Putamen (tissue), 1 donor: ENCODE data around the gene CCDC127.
"Not testable (repeated sequence)": the region's sequence is repeated elsewhere in the genome, so short reads cannot be mapped to it uniquely, and the experiment has no call there.

Experiments
- DNase-seq: peaks from one replicate; pipeline ENCODE4 v3.0.0-alpha.2; 2016; ENCODE audit warnings: low spot score

The CCDC127 gene

GRCh38 chr5:171801-172331 is 46.1 kb downstream of the CCDC127 start:
- DNase-seq, result no peak

- no peak for DNase-seq
These were observed 46.8 kb downstream of the CCDC127 start for GRCh38 chr5:170971-171800.

- DNase-seq, result no peak
These were observed 48.2 kb downstream of the CCDC127 start for GRCh38 chr5:169728-170094.

GRCh38 chr5:169071-169727 is 48.8 kb downstream of the CCDC127 start:
- DNase-seq, result no peak

- no peak for DNase-seq
These were observed 49.8 kb downstream of the CCDC127 start for GRCh38 chr5:167982-168660.

GRCh38 chr5:167511-167910 is 50.4 kb downstream of the CCDC127 start:
- DNase-seq, result no peak

GRCh38 chr5:166441-167372 is 51.2 kb downstream of the CCDC127 start:
- no peak for DNase-seq

GRCh38 chr5:164783-165182 is 53.2 kb downstream of the CCDC127 start:
- DNase-seq, result not testable (repeated sequence)

- no peak for DNase-seq
These were observed 53.7 kb downstream of the CCDC127 start for GRCh38 chr5:164244-164643.

GRCh38 chr5:163841-164240 is 54.1 kb downstream of the CCDC127 start:
- no peak for DNase-seq

GRCh38 chr5:163338-163620 is 54.7 kb downstream of the CCDC127 start:
- no peak for DNase-seq

GRCh38 chr5:162565-163337 is 55.2 kb downstream of the CCDC127 start:
- DNase-seq, result no peak

- DNase-seq, result no peak
These were observed 55.8 kb downstream of the CCDC127 start for GRCh38 chr5:162190-162564.

- no peak for DNase-seq
These were observed 56.2 kb downstream of the CCDC127 start for GRCh38 chr5:161803-162110.

GRCh38 chr5:160921-161802 is 56.8 kb downstream of the CCDC127 start:
- DNase-seq, result no peak

GRCh38 chr5:160173-160510 is 57.8 kb downstream of the CCDC127 start:
- no peak for DNase-seq

- no peak for DNase-seq
These were observed 58.3 kb downstream of the CCDC127 start for GRCh38 chr5:159448-160172.

GRCh38 chr5:158807-159447 is 59.0 kb downstream of the CCDC127 start:
- no peak for DNase-seq

- DNase-seq, result no peak
These were observed 60.2 kb downstream of the CCDC127 start for GRCh38 chr5:157801-158200.
